Measurements from ENCODE around the gene PTPRD. TPM values are rescaled to one million over a fixed set of nuclear protein-coding genes. Genes with fewer than 3 reads are reported as not detected.

Gene PTPRD
- total and polyA plus RNA-seq, 3 experiments from 2014 or later: 0.02 to 0.04 TPM; not detected in 1

GRCh38 chr9:9557804-9558334 lies 1054.9 kb downstream of the PTPRD start:
- CTCF ChIA-PET: no interaction called here

GRCh38 chr9:9556865-9557803 lies 1055.7 kb downstream of the PTPRD start:
- Mint-ChIP-seq H3K4me1 (no peaks in the 10 kb centered on the region), H3K4me3 (no peak overlapping the region), H3K36me3 (no peaks in the 10 kb centered on the region), H3K9me3 (peaks cover 0 to 9% (median 4%) of the 10 kb centered on the region in 5 donors), H3K27me3 (no peaks in the 10 kb centered on the region), H3K27ac (no peak overlapping the region)
- H3K4me1 ChIP-seq (ENCODE audit: insufficient read depth, low read length): no peaks in the 10 kb centered on the region
- no peak for DNase-seq
- POLR2A ChIA-PET: no interaction called here
- no peaks in the 10 kb centered on the region for H3K9me3 ChIP-seq (ENCODE audit: low read length)
- H3K4me3 ChIP-seq (ENCODE audit: low read length): no peak overlapping the region
- CTCF ChIA-PET: no interaction called here
- H3K27ac ChIP-seq (ENCODE audit: low read depth, low read length): no peak overlapping the region
- H3K27me3 ChIP-seq (ENCODE audit: insufficient read depth, low read length, poor library complexity, severe bottlenecking): no peaks in the 10 kb centered on the region
- no peaks in the 10 kb centered on the region for H3K36me3 ChIP-seq (ENCODE audit: insufficient read depth, low read length)

More at GRCh38 chr9:9557804-9558334, 1054.9 kb downstream of the PTPRD start:
- H3K36me3 Mint-ChIP-seq: no peaks in the 10 kb centered on the region
- H3K27me3 Mint-ChIP-seq: no peaks in the 10 kb centered on the region
- Histone ChIP-seq H3K27ac (ENCODE audit: low read depth, low read length) (no peak overlapping the region), H3K4me1 (ENCODE audit: insufficient read depth, low read length) (no peaks in the 10 kb centered on the region), H3K4me3 (ENCODE audit: low read length) (no peak overlapping the region), H3K27me3 (ENCODE audit: insufficient read depth, low read length, poor library complexity, severe bottlenecking) (no peaks in the 10 kb centered on the region), H3K36me3 (ENCODE audit: insufficient read depth, low read length) (no peaks in the 10 kb centered on the region), H3K9me3 (ENCODE audit: low read length) (no peaks in the 10 kb centered on the region)
- H3K4me3 Mint-ChIP-seq: no peak overlapping the region
- POLR2A ChIA-PET: no interaction called here
- DNase-seq: no peak
- peaks cover 2 to 9% (median 4%) of the 10 kb centered on the region in 5 donors for H3K9me3 Mint-ChIP-seq
- H3K4me1 Mint-ChIP-seq: no peaks in the 10 kb centered on the region
- H3K27ac Mint-ChIP-seq: no peak overlapping the region

DNA sequence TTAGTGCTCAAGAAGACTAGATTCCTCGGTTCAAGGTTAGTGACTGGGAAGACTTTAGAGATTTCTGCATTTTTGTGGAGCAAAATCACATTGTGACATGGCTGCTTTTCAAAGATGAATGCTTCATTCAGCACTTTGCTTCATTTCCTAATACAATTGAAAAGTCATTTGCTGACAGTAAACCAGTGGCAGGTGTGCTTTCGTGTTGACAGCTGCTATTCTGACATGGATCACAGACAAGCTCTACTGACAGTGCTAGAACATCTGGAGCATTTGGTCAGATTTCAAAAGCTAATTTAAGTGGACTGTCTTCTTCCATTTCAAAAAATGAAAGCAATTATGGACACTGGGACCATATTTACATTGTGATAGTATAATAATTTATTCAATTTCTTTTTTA lies 1060.1 kb downstream of the PTPRD start:
- Mint-ChIP-seq H3K4me1 (no peaks in the 10 kb centered on the region), H3K36me3 (no peaks in the 10 kb centered on the region), H3K27ac (no peak overlapping the region), H3K9me3 (peaks cover 0 to 15% (median 4%) of the 10 kb centered on the region in 5 donors), H3K27me3 (no peaks in the 10 kb centered on the region), H3K4me3 (no peak overlapping the region)
- H3K27ac ChIP-seq (ENCODE audit: low read depth, low read length): no peak overlapping the region
- ChIA-PET CTCF (no interaction called here), POLR2A (no interaction called here)
- no peaks in the 10 kb centered on the region for H3K4me1 ChIP-seq (ENCODE audit: insufficient read depth, low read length)
- H3K27me3 ChIP-seq (ENCODE audit: insufficient read depth, low read length, poor library complexity, severe bottlenecking): no peaks in the 10 kb centered on the region
- no peak overlapping the region for H3K4me3 ChIP-seq (ENCODE audit: low read length)
- H3K9me3 ChIP-seq (ENCODE audit: low read length): no peaks in the 10 kb centered on the region
- H3K36me3 ChIP-seq (ENCODE audit: insufficient read depth, low read length): no peaks in the 10 kb centered on the region
- no peak for DNase-seq

GRCh38 chr9:9538766-9539165 lies 1074.0 kb downstream of the PTPRD start:
- DNase-seq: no peak
- H3K9me3 ChIP-seq (ENCODE audit: low read length): no peaks in the 10 kb centered on the region
- H3K9me3 Mint-ChIP-seq: peaks cover 4 to 21% (median 4%) of the 10 kb centered on the region in 5 donors
- no peaks in the 10 kb centered on the region for H3K27me3 ChIP-seq (ENCODE audit: insufficient read depth, low read length, poor library complexity, severe bottlenecking)
- ChIA-PET POLR2A (no interaction called here), CTCF (no interaction called here)
- no peak overlapping the region for H3K4me3 Mint-ChIP-seq
- no peaks in the 10 kb centered on the region for H3K36me3 ChIP-seq (ENCODE audit: insufficient read depth, low read length)
- no peak overlapping the region for H3K27ac ChIP-seq (ENCODE audit: low read depth, low read length)
- no peaks in the 10 kb centered on the region for H3K4me1 Mint-ChIP-seq
- no peaks in the 10 kb centered on the region for H3K36me3 Mint-ChIP-seq
- H3K27me3 Mint-ChIP-seq: no peaks in the 10 kb centered on the region
- H3K27ac Mint-ChIP-seq: no peak overlapping the region
- H3K4me1 ChIP-seq (ENCODE audit: insufficient read depth, low read length): no peaks in the 10 kb centered on the region
- no peak overlapping the region for H3K4me3 ChIP-seq (ENCODE audit: low read length)

DNA sequence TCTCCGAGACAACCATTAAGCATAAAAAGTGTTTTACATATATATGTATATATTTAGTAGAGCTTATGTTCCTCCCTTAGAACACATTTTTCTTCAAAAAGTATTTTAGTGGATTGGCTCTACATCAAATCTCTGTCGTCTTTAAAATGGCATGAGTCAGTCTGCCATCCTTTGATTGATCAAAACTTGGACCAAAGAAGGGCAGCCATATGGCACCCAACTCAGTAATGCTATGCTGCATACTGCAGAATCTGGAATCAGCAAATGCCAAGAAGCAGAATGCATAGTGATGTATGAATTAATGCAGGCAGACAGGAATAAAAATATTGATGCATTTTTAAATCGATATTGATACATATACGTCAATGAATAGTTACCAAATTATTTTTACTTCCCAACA lies 1074.4 kb downstream of the PTPRD start:
- POLR2A ChIA-PET: no interaction called here
- Histone ChIP-seq H3K4me3 (ENCODE audit: low read length) (no peak overlapping the region), H3K4me1 (ENCODE audit: insufficient read depth, low read length) (no peaks in the 10 kb centered on the region), H3K27me3 (ENCODE audit: insufficient read depth, low read length, poor library complexity, severe bottlenecking) (no peaks in the 10 kb centered on the region), H3K36me3 (ENCODE audit: insufficient read depth, low read length) (no peaks in the 10 kb centered on the region), H3K9me3 (ENCODE audit: low read length) (no peaks in the 10 kb centered on the region), H3K27ac (ENCODE audit: low read depth, low read length) (no peak overlapping the region)
- CTCF ChIA-PET: no interaction called here
- H3K36me3 Mint-ChIP-seq: no peaks in the 10 kb centered on the region
- no peak overlapping the region for H3K27ac Mint-ChIP-seq
- no peak for DNase-seq
- H3K4me1 Mint-ChIP-seq: no peaks in the 10 kb centered on the region
- H3K9me3 Mint-ChIP-seq: peaks cover 4 to 25% (median 4%) of the 10 kb centered on the region in 5 donors
- H3K4me3 Mint-ChIP-seq: no peak overlapping the region
- no peaks in the 10 kb centered on the region for H3K27me3 Mint-ChIP-seq

- H3K27ac Mint-ChIP-seq: no peak overlapping the region
- no peak for DNase-seq
- no peak overlapping the region for H3K4me3 Mint-ChIP-seq
- Histone ChIP-seq H3K27ac (ENCODE audit: low read depth, low read length) (no peak overlapping the region), H3K9me3 (ENCODE audit: low read length) (no peaks in the 10 kb centered on the region), H3K27me3 (ENCODE audit: insufficient read depth, low read length, poor library complexity, severe bottlenecking) (no peaks in the 10 kb centered on the region), H3K4me1 (ENCODE audit: insufficient read depth, low read length) (no peaks in the 10 kb centered on the region), H3K36me3 (ENCODE audit: insufficient read depth, low read length) (no peaks in the 10 kb centered on the region), H3K4me3 (ENCODE audit: low read length) (no peak overlapping the region)
- ChIA-PET CTCF (no interaction called here), POLR2A (no interaction called here)
- no peaks in the 10 kb centered on the region for H3K27me3 Mint-ChIP-seq
- H3K36me3 Mint-ChIP-seq: no peaks in the 10 kb centered on the region
- no peaks in the 10 kb centered on the region for H3K4me1 Mint-ChIP-seq
- H3K9me3 Mint-ChIP-seq: peaks cover 0 to 30% (median 4%) of the 10 kb centered on the region in 5 donors
Measured at GRCh38 chr9:9536523-9536922, 1076.3 kb downstream of the PTPRD start.

DNA sequence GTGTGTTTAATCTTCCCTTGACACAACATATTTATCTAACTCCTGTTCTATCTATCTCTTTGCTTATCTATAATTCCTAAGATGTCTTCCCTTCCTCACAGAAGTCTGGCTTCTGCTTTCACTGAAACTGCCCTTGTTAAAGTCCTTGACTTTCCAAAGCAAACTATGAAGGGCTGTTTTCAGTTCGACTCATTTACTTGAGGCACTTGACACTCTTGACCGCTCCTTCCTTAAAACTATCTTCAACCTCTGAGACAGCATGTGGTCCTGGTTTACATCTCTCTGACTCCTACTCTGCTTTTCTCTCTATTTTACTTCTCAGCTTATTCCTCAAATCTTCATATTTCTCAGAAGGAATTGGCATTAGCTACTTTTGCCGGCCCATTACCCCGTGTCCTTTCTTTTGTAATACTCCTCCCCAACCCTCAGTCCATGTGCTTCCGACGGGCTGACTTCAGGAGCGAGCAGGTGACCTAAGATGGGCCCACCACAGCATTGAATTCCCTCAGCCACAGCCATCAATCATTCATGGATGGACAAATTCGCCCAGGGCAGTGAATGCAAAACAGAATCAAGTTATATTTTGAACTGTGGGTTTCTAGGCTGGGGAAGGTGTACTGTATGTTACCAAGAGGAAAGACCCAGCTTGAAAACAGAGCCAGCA lies 1089.2 kb downstream of the PTPRD start:
- Mint-ChIP-seq H3K4me1 (no peaks in the 10 kb centered on the region), H3K36me3 (no peaks in the 10 kb centered on the region), H3K27ac (no peak overlapping the region), H3K27me3 (no peaks in the 10 kb centered on the region), H3K4me3 (no peak overlapping the region), H3K9me3 (peaks cover 0 to 13% (median 4%) of the 10 kb centered on the region in 5 donors)
- Histone ChIP-seq H3K4me3 (ENCODE audit: low read length) (no peak overlapping the region), H3K4me1 (ENCODE audit: insufficient read depth, low read length) (no peaks in the 10 kb centered on the region), H3K27me3 (ENCODE audit: insufficient read depth, low read length, poor library complexity, severe bottlenecking) (no peaks in the 10 kb centered on the region), H3K27ac (ENCODE audit: low read depth, low read length) (no peak overlapping the region), H3K9me3 (ENCODE audit: low read length) (no peaks in the 10 kb centered on the region), H3K36me3 (ENCODE audit: insufficient read depth, low read length) (no peaks in the 10 kb centered on the region)
- CTCF ChIA-PET: no interaction called here
- DNase-seq: no peak
- POLR2A ChIA-PET: no interaction called here

DNA sequence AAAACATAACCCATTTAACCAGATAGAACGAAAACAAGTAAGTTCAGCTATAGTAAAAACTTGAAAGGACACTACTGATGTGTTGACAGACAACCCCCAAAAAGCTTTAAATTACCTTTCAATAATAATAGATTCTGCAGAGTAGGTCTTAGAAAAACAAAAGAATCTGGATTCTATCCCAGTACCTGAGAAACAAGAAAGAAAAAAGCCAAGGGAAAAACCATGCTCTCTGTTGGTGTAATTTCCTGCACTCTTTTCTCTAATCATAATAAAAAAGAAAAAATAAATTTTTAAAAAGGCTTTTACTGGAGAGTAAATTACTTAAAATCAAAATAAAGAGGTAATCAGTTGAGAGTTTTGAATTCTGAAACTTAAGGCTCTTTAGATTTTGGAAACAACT lies 1090.4 kb downstream of the PTPRD start:
- Mint-ChIP-seq H3K9me3 (peaks cover 0 to 7% (median 4%) of the 10 kb centered on the region in 5 donors), H3K36me3 (no peaks in the 10 kb centered on the region), H3K4me3 (no peak overlapping the region), H3K27ac (no peak overlapping the region), H3K27me3 (no peaks in the 10 kb centered on the region), H3K4me1 (no peaks in the 10 kb centered on the region)
- CTCF ChIA-PET: no interaction called here
- Histone ChIP-seq H3K4me3 (ENCODE audit: low read length) (no peak overlapping the region), H3K36me3 (ENCODE audit: insufficient read depth, low read length) (no peaks in the 10 kb centered on the region), H3K9me3 (ENCODE audit: low read length) (no peaks in the 10 kb centered on the region), H3K4me1 (ENCODE audit: insufficient read depth, low read length) (no peaks in the 10 kb centered on the region), H3K27me3 (ENCODE audit: insufficient read depth, low read length, poor library complexity, severe bottlenecking) (no peaks in the 10 kb centered on the region), H3K27ac (ENCODE audit: low read depth, low read length) (no peak overlapping the region)
- POLR2A ChIA-PET: no interaction called here
- DNase-seq: no peak
